Measurements from ENCODE around the gene FCER1G.

Gene FCER1G

DNA sequence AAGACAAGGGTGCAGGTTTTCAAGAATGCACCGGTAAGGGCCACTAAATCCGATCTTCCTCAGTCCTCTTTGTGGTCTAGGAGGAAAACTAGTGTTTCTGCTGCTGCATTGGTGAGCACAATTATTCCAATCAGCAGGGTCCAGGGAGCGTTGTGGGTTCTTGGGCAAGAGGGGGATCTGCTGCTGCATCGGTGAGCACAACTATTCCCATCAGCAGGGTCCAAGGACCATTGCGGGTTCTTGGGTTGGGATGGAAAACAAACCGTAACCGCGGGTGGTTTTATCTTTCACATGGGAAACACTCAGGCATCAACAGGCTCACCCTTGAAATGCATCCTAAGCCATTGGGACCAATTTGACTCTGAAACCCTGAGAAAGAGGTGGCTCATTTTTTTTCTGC lies 36.5 kb downstream of the FCER1G start:
- TF ChIP-seq, protein P1, sequence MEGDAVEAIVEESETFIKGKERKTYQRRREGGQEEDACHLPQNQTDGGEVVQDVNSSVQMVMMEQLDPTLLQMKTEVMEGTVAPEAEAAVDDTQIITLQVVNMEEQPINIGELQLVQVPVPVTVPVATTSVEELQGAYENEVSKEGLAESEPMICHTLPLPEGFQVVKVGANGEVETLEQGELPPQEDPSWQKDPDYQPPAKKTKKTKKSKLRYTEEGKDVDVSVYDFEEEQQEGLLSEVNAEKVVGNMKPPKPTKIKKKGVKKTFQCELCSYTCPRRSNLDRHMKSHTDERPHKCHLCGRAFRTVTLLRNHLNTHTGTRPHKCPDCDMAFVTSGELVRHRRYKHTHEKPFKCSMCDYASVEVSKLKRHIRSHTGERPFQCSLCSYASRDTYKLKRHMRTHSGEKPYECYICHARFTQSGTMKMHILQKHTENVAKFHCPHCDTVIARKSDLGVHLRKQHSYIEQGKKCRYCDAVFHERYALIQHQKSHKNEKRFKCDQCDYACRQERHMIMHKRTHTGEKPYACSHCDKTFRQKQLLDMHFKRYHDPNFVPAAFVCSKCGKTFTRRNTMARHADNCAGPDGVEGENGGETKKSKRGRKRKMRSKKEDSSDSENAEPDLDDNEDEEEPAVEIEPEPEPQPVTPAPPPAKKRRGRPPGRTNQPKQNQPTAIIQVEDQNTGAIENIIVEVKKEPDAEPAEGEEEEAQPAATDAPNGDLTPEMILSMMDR (IDR thresholded peaks at IDR 0.05) = no peak

DNA sequence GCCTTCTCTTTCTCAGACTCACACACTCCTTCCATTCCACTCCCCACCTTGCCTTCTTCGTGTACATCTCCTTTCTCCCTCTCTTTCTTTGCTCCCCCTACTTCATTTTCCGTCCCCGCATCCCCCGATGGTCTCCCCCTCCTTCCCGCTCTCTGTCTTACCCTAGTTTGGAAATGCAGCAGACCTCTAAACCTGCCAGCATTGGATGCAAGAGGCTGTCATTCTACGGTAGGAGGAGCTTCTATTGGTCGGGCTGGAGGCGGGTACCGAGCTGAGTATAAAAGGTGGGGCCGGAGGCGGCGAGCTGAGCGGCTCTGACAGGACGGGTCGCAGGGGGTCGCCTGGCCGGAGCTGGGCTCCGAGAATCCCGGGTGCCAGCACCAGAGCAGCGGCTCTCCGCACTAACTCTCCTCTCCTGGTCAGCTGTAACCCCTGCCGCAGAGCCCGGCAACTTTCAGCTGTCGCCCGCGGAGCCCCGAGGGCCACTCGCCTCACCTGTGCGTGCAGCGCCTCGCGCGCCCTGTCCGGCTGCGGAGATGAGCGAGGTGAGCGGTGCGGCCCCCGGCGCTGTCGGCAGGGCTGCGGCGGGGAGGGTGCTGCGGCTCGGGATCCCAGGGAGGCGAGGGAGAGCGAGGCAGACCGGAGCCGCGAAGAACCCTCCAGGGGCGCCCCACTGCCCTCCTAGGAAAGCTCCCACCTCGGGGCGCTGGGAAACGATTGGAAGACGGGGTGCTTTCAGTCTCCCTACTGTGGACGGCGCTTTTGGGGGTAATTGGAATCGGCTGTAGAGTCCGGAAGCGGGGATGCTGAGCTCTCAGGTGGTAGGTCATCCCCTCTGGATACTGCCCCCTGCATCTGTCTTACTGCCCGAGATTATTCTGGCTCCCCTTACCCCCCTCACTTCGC lies 43.6 kb downstream of the FCER1G start, which contains the start of gene PCP4L1:
Gene PCP4L1 (plus strand): TSS at position 307 of the 906 bp plus-strand sequence. CDS start 230 bp downstream, at position 537.
- TF ChIP-seq, protein P1 (IDR thresholded peaks at IDR 0.05) = no peak

DNA sequence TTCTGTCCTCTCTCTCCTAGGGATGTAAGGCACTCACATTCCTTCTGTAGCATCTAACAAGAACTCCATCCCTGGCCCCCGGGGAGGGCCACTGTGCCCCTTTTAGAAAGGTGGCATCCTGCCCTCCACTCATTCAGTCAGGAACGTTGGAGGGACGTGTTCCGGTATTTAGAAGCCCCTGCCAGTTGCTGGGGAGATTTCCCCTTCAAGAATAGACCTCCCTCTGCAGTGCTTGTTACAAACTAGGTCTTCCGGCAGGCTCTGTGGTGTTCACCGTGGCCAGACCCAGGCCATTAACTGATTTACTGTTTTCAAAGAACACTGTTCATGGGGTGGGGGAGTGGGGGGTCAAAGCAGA lies 44.2 kb downstream of the FCER1G start:
- TF ChIP-seq, protein P1 (IDR thresholded peaks at IDR 0.05) = no peak

DNA sequence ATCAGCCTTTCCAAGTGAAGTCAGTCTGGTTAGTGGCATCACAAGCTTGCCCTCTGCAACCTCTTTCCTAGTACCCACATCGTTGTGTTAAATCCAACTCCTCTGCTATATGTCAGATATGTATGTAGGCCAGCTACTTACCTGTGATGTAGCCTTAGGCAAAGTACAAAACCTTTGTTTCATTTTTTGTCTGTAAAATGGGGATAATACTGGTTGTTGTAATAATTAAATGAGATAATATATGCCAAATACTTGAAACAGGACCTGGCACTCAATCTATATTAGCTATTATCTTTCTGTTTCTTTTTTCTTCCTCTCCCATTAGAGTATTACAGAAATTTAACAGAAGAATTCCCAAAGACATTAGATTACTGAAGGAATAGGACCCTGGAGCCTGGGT lies 44.7 kb downstream of the FCER1G start:
- TF ChIP-seq, protein P1 (IDR thresholded peaks at IDR 0.05) = no peak

DNA sequence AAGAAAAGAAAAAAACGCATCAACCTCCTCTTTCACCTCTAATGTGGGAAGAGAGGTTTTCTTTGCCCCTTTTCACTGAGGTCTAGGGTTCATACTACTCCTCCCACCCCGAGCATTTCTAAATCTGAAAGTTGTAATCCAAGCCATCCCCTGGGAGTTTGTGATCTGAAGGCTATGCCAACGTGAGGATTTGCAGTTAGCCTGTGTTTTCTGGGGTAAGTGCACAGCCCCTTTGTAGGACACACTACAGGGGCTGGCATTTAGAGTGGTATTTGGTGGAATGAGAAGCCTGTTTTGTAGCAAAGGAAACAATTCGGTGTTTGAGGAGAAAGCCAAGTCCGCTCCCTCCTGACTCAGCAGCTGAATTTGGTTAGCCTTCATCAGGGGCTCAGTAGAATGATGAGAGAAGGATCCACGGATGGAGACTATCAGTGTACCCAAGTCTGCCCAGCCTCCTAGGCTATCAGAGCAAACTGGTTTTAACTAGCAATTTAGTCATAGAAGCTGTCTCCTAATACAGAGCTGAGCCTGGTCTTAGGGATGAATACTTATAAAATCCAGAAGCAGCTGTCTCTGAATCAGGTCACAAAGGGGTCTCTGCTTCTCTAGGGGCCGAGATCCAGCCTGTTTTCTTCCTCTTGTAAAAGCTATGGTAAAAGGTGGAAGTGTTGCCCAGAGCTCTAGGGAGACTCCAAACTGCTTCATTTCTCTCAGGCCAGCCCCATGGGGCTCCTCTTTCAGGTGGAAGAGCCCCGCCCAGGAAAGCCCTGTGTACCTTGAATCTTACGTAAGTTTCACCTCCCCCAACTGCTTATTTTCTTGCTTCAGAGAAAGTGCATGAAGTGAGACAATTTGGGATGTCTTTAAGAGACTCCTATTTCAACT lies 45.5 kb downstream of the FCER1G start:
- TF ChIP-seq, protein P1 (IDR thresholded peaks at IDR 0.05) = no peak

DNA sequence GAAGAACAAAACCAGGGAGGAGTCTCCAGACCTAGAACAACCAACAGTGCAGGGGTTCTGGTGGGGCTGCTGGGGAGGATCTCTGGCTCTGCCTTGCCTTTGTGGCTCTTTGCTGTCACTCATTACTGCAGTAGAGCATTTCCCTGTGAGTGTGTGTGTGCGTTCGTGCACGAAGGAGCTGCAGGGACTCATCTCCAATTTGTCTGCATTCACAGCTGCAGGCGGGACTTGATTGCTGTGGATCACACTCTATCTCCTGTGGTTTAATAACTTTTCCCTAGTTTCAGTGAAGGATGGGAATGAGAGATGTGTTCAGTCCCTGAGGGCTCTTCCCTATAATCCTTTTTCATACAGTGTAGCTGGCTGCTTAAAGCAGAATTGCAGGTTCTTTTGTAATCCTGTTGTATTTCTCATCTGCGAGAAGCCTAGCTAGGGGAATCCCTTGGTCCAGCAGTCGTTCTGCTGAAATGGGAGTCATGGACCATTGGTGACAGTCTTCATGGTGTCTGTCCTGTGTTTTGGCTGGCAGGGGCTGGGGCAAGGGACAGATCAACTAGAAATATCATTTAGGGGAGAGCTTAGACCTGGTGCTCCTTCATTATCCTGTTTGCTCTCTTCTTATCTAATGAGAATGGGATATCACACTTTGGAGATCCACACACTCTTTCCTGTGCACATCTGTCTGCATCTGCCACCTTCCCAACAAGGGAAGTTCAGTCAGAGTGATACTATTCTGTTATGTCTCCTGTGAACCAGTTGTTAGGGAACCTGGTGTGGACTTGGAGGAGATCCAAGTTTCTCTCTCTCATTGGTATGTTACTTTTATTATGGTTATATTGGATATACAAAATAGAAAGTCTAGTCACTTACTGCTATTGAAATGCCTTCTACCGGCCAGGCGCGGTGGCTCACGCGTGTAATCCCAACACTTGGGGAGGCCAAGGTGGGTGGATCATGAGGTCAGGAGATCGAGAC lies 46.5 kb downstream of the FCER1G start:
- TF ChIP-seq, protein P1 (IDR thresholded peaks at IDR 0.05) = no peak
